Measurements from ENCODE around the gene CCDC167. TPM values are rescaled to one million over a fixed set of nuclear protein-coding genes. Genes with fewer than 3 reads are reported as not detected.

CCDC167 gene
- total and polyA plus RNA-seq, 4 donors, result 16.6 to 57.2 (median 51.1) TPM

- H3K27me3 ChIP-seq (ENCODE audit: control insufficient read depth, insufficient read depth, low read length), result no peaks in the 10 kb centered on the region
- no peak overlapping the region for H3K27ac ChIP-seq (ENCODE audit: low read depth, low read length)
- no peak overlapping the region for H3K4me3 ChIP-seq (ENCODE audit: low read depth, low read length)
- no peak for DNase-seq (ENCODE audit: low read depth in 4 of 6, low spot score in 6 of 6)
- no peaks in the 10 kb centered on the region for H3K9me3 ChIP-seq (ENCODE audit: control insufficient read depth, insufficient read depth, low read length)
- 73% methylated on average over 5 of the region's 8 CpGs for WGBS (ENCODE audit: insufficient coverage)
- H3K4me1 ChIP-seq (ENCODE audit: control insufficient read depth, insufficient read depth, low read length), result peaks cover 68% of the 10 kb centered on the region
- peaks cover 45% of the 10 kb centered on the region for H3K36me3 ChIP-seq (ENCODE audit: control insufficient read depth, insufficient read depth, low read length)
These were observed 13.4 kb downstream of the CCDC167 start for GRCh38 chr6:37486121-37486839.

- peaks cover 45% of the 10 kb centered on the region for H3K36me3 ChIP-seq (ENCODE audit: control insufficient read depth, insufficient read depth, low read length)
- no peaks in the 10 kb centered on the region for H3K27me3 ChIP-seq (ENCODE audit: control insufficient read depth, insufficient read depth, low read length)
- H3K9me3 ChIP-seq (ENCODE audit: control insufficient read depth, insufficient read depth, low read length), result no peaks in the 10 kb centered on the region
- H3K4me1 ChIP-seq (ENCODE audit: control insufficient read depth, insufficient read depth, low read length), result peaks cover 68% of the 10 kb centered on the region
- H3K4me3 ChIP-seq (ENCODE audit: low read depth, low read length), result no peak overlapping the region
- 68% methylated on average over 5 of the region's 10 CpGs for WGBS (ENCODE audit: insufficient coverage)
- DNase-seq (ENCODE audit: low read depth in 4 of 6, low spot score in 6 of 6), result no peak
- no peak overlapping the region for H3K27ac ChIP-seq (ENCODE audit: low read depth, low read length)
These were observed 14.4 kb downstream of the CCDC167 start for GRCh38 chr6:37485291-37485702.

GRCh38 chr6:37484786-37485170 is 14.9 kb downstream of the CCDC167 start:
- peaks cover 68% of the 10 kb centered on the region for H3K4me1 ChIP-seq (ENCODE audit: control insufficient read depth, insufficient read depth, low read length)
- no peaks in the 10 kb centered on the region for H3K9me3 ChIP-seq (ENCODE audit: control insufficient read depth, insufficient read depth, low read length)
- no peak for DNase-seq (ENCODE audit: low read depth in 4 of 6, low spot score in 6 of 6)
- H3K4me3 ChIP-seq (ENCODE audit: low read depth, low read length), result no peak overlapping the region
- WGBS (ENCODE audit: insufficient coverage), result 80% methylated on average over 6 of the region's 7 CpGs
- H3K27me3 ChIP-seq (ENCODE audit: control insufficient read depth, insufficient read depth, low read length), result no peaks in the 10 kb centered on the region
- no peak overlapping the region for H3K27ac ChIP-seq (ENCODE audit: low read depth, low read length)
- H3K36me3 ChIP-seq (ENCODE audit: control insufficient read depth, insufficient read depth, low read length), result peaks cover 51% of the 10 kb centered on the region

GRCh38 chr6:37483917-37484785 is 15.5 kb downstream of the CCDC167 start:
- Histone ChIP-seq H3K27me3 (ENCODE audit: control insufficient read depth, insufficient read depth, low read length) (no peaks in the 10 kb centered on the region), H3K4me3 (ENCODE audit: low read depth, low read length) (no peak overlapping the region), H3K9me3 (ENCODE audit: control insufficient read depth, insufficient read depth, low read length) (no peaks in the 10 kb centered on the region), H3K4me1 (ENCODE audit: control insufficient read depth, insufficient read depth, low read length) (peaks cover 67% of the 10 kb centered on the region), H3K36me3 (ENCODE audit: control insufficient read depth, insufficient read depth, low read length) (peaks cover 57% of the 10 kb centered on the region), H3K27ac (ENCODE audit: low read depth, low read length) (no peak overlapping the region)
- DNase-seq (ENCODE audit: low read depth in 4 of 6, low spot score in 6 of 6), result peak in 2 of 6 donors; percentile 89 to 91
- 46% methylated on average over 11 of the region's 20 CpGs for WGBS (ENCODE audit: insufficient coverage)

GRCh38 chr6:37483252-37483901 is 16.3 kb downstream of the CCDC167 start:
- no peak overlapping the region for H3K27ac ChIP-seq (ENCODE audit: low read depth, low read length)
- H3K27me3 ChIP-seq (ENCODE audit: control insufficient read depth, insufficient read depth, low read length), result no peaks in the 10 kb centered on the region
- peaks cover 64% of the 10 kb centered on the region for H3K36me3 ChIP-seq (ENCODE audit: control insufficient read depth, insufficient read depth, low read length)
- H3K4me3 ChIP-seq (ENCODE audit: low read depth, low read length), result no peak overlapping the region
- DNase-seq (ENCODE audit: low read depth in 4 of 6, low spot score in 6 of 6), result no peak
- 95% methylated on average over 8 of the region's 11 CpGs for WGBS (ENCODE audit: insufficient coverage)
- peaks cover 66% of the 10 kb centered on the region for H3K4me1 ChIP-seq (ENCODE audit: control insufficient read depth, insufficient read depth, low read length)
- no peaks in the 10 kb centered on the region for H3K9me3 ChIP-seq (ENCODE audit: control insufficient read depth, insufficient read depth, low read length)

- peaks cover 62% of the 10 kb centered on the region for H3K4me1 ChIP-seq (ENCODE audit: control insufficient read depth, insufficient read depth, low read length)
- 65% methylated on average over 10 of the region's 10 CpGs for WGBS (ENCODE audit: insufficient coverage)
- H3K27me3 ChIP-seq (ENCODE audit: control insufficient read depth, insufficient read depth, low read length), result no peaks in the 10 kb centered on the region
- no peak overlapping the region for H3K4me3 ChIP-seq (ENCODE audit: low read depth, low read length)
- no peak overlapping the region for H3K27ac ChIP-seq (ENCODE audit: low read depth, low read length)
- H3K9me3 ChIP-seq (ENCODE audit: control insufficient read depth, insufficient read depth, low read length), result no peaks in the 10 kb centered on the region
- H3K36me3 ChIP-seq (ENCODE audit: control insufficient read depth, insufficient read depth, low read length), result peaks cover 66% of the 10 kb centered on the region
- DNase-seq (ENCODE audit: low read depth in 4 of 6, low spot score in 6 of 6), result no peak
These were observed 17.0 kb downstream of the CCDC167 start for GRCh38 chr6:37482606-37483251.

GRCh38 chr6:37481711-37482605 is 17.7 kb downstream of the CCDC167 start:
- Histone ChIP-seq H3K4me1 (ENCODE audit: control insufficient read depth, insufficient read depth, low read length) (peaks cover 67% of the 10 kb centered on the region), H3K9me3 (ENCODE audit: control insufficient read depth, insufficient read depth, low read length) (no peaks in the 10 kb centered on the region), H3K36me3 (ENCODE audit: control insufficient read depth, insufficient read depth, low read length) (peaks cover 73% of the 10 kb centered on the region), H3K27me3 (ENCODE audit: control insufficient read depth, insufficient read depth, low read length) (no peaks in the 10 kb centered on the region), H3K27ac (ENCODE audit: low read depth, low read length) (no peak overlapping the region), H3K4me3 (ENCODE audit: low read depth, low read length) (no peak overlapping the region)
- WGBS (ENCODE audit: insufficient coverage), result 38% methylated on average over 10 of the region's 15 CpGs
- DNase-seq (ENCODE audit: low read depth in 4 of 6, low spot score in 6 of 6), result peak in 2 of 6 donors; percentile 78 to 81

GRCh38 chr6:37480951-37481534 is 18.6 kb downstream of the CCDC167 start:
- DNase-seq (ENCODE audit: low read depth in 4 of 6, low spot score in 6 of 6), result peak in 1 of 6 donors; percentile 79
- H3K9me3 ChIP-seq (ENCODE audit: control insufficient read depth, insufficient read depth, low read length), result no peaks in the 10 kb centered on the region
- H3K4me3 ChIP-seq (ENCODE audit: low read depth, low read length), result no peak overlapping the region
- H3K27me3 ChIP-seq (ENCODE audit: control insufficient read depth, insufficient read depth, low read length), result no peaks in the 10 kb centered on the region
- H3K4me1 ChIP-seq (ENCODE audit: control insufficient read depth, insufficient read depth, low read length), result peaks cover 63% of the 10 kb centered on the region
- peaks cover 76% of the 10 kb centered on the region for H3K36me3 ChIP-seq (ENCODE audit: control insufficient read depth, insufficient read depth, low read length)
- 0% methylated on average over 2 of the region's 7 CpGs for WGBS (ENCODE audit: insufficient coverage)
- no peak overlapping the region for H3K27ac ChIP-seq (ENCODE audit: low read depth, low read length)
